ENCODE measurements around the gene WSB2. TPM values are rescaled to one million over a fixed set of nuclear protein-coding genes. Genes with fewer than 3 reads are reported as not detected.

The WSB2 gene
- total RNA-seq, 4 donors from 2014 or later = 22.4 to 59.2 (median 45.0) TPM

DNA sequence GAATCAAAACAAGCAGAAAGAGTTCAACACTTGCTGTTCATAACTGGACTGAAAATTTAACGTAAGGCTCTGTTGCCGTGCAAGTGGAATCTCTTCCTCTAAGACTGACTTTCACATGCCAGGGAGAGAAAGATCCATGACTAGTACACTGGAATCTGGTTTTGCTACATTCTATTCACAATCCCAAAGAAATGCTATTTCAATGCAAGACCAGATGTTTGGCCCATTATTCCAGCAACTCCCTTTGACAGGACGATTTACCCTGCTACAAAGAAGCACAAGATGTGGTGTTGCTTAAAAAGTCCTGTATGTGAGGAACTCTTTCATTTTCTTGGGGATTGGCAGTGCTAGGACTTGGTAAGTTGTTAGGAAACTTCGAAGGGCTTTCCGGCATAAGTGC lies 27.1 kb downstream of the WSB2 start:
- TF ChIP-seq, protein P1, sequence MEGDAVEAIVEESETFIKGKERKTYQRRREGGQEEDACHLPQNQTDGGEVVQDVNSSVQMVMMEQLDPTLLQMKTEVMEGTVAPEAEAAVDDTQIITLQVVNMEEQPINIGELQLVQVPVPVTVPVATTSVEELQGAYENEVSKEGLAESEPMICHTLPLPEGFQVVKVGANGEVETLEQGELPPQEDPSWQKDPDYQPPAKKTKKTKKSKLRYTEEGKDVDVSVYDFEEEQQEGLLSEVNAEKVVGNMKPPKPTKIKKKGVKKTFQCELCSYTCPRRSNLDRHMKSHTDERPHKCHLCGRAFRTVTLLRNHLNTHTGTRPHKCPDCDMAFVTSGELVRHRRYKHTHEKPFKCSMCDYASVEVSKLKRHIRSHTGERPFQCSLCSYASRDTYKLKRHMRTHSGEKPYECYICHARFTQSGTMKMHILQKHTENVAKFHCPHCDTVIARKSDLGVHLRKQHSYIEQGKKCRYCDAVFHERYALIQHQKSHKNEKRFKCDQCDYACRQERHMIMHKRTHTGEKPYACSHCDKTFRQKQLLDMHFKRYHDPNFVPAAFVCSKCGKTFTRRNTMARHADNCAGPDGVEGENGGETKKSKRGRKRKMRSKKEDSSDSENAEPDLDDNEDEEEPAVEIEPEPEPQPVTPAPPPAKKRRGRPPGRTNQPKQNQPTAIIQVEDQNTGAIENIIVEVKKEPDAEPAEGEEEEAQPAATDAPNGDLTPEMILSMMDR (IDR thresholded peaks at IDR 0.05) = no peak
- TF ChIP-seq POLR2A (IDR thresholded peaks at IDR 0.05) = no peak
- Histone ChIP-seq H3K27ac (no peak overlapping the region), H3K36me3 (no peaks in the 10 kb centered on the region), H3K4me1 (no peaks in the 10 kb centered on the region), H3K4me3 (no peak overlapping the region), H3K9me3 (no peaks in the 10 kb centered on the region), H3K27me3 (no peaks in the 10 kb centered on the region)
- intact Hi-C loops (cut with DNase I; ENCODE audit: low total_unique reads) = no loop called here
- no peak for DNase-seq

DNA sequence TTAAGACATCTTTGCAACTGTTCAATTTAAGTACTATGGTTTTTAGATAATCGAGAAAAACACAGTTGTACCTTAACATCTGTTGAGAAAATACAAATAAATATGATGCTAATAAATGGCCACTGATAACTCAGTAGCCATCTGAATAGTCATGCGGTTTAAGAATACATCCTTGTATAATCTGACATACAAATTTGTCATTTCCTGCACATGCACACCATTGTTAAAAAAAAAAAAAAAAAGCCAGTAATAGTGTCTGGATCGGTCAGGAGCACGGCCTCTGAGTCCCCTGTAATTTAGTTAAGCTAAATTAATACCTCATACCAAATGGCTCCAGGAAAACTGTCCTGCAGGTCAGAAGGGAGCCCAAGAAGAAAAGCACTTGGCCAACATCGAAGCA lies 27.7 kb downstream of the WSB2 start:
- H3K9me3 ChIP-seq = no peaks in the 10 kb centered on the region
- DNase-seq = no peak
- H3K4me1 ChIP-seq = no peaks in the 10 kb centered on the region
- H3K36me3 ChIP-seq = no peaks in the 10 kb centered on the region
- TF ChIP-seq, protein P1 (IDR thresholded peaks at IDR 0.05) = no peak
- TF ChIP-seq POLR2A (IDR thresholded peaks at IDR 0.05) = no peak
- no peak overlapping the region for H3K27ac ChIP-seq
- intact Hi-C loops (cut with DNase I; ENCODE audit: low total_unique reads) = no loop called here
- no peak overlapping the region for H3K4me3 ChIP-seq
- H3K27me3 ChIP-seq = no peaks in the 10 kb centered on the region

- Histone ChIP-seq H3K9me3 (no peaks in the 10 kb centered on the region), H3K27me3 (no peaks in the 10 kb centered on the region), H3K36me3 (no peaks in the 10 kb centered on the region), H3K4me1 (no peaks in the 10 kb centered on the region), H3K4me3 (no peak overlapping the region), H3K27ac (no peak overlapping the region)
- DNase-seq = no peak
- intact Hi-C loops (cut with DNase I; ENCODE audit: low total_unique reads) = no loop called here
- TF ChIP-seq POLR2A (IDR thresholded peaks at IDR 0.05) = no peak
- TF ChIP-seq, protein P1 (IDR thresholded peaks at IDR 0.05) = no peak
Measured at GRCh38 chr12:118032188-118032587, 28.8 kb downstream of the WSB2 start.

DNA sequence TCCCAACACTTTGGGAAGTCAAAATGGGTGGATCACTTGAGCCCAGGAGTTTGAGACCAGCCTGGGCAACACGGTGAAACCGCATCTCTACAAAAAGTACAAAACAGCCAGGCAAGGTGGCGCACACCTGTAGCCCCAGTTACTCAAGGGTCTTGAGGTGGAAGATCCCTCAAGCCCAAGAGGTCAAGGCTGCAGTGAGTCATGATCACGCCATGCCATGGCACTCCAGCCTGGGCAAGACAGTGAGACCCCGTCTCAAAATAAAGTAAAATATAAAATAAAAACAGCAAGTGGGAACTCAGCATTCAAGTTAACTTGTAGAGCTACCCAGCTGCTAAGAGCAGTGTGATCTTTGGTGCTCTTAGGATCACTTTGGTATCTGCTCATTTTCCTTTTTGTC lies 31.8 kb downstream of the WSB2 start:
- Histone ChIP-seq H3K4me1 (no peaks in the 10 kb centered on the region), H3K9me3 (no peaks in the 10 kb centered on the region), H3K36me3 (no peaks in the 10 kb centered on the region), H3K27ac (no peak overlapping the region), H3K27me3 (no peaks in the 10 kb centered on the region), H3K4me3 (no peak overlapping the region)
- TF ChIP-seq, protein P1 (IDR thresholded peaks at IDR 0.05) = no peak
- TF ChIP-seq POLR2A (IDR thresholded peaks at IDR 0.05) = no peak
- intact Hi-C loops (cut with DNase I; ENCODE audit: low total_unique reads) = no loop called here
- DNase-seq = no peak

DNA sequence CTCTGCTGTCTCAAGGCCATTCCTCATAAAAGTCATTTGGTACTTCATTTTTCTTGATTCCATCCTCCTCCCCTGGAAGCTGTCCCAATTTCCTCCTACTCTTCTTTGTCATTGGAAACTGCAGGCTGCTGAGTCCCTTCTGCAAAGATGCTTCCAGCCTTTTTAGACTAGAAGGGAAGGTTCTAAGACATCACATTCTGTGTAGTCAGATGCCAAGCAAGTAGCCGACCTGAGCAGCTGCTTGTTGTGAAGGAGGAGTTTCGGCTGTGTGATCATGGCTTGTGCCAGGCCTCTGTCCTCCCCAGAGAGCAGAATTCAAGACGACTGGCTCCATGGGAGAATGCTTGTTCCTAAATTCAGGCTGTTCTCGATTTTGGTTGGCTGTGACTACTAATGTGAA lies 35.8 kb downstream of the WSB2 start:
- no peak for TF ChIP-seq POLR2A (IDR thresholded peaks at IDR 0.05)
- TF ChIP-seq, protein P1 (IDR thresholded peaks at IDR 0.05) = no peak
- Histone ChIP-seq H3K36me3 (no peaks in the 10 kb centered on the region), H3K9me3 (no peaks in the 10 kb centered on the region), H3K4me1 (no peaks in the 10 kb centered on the region), H3K27ac (no peak overlapping the region), H3K4me3 (no peak overlapping the region), H3K27me3 (no peaks in the 10 kb centered on the region)
- intact Hi-C loops (cut with DNase I; ENCODE audit: low total_unique reads) = no loop called here
- DNase-seq = no peak

Measured in uterus (tissue), 4 donors.